Esophagus squamous epithelium (tissue), 5 donors: Measurements from ENCODE around the gene MAP3K12. TPM values are rescaled to one million over a fixed set of nuclear protein-coding genes. Genes with fewer than 3 reads are reported as not detected.
A peak's percentile ranks its signal among the peaks of the same experiment; 100 is the strongest.
"Not testable (repeated sequence)": the region's sequence is repeated elsewhere in the genome, so short reads cannot be mapped to it uniquely, and the experiment has no call there.

Experiments used
- DNase-seq: peaks from one replicate; lab custom pipeline; 2025; lab: John Stamatoyannopoulos, UW
- H3K27ac ChIP-seq, 4 donors: fragments of 200-600 bp; sonication (generic); one replicate each; pipeline ENCODE4 v1.5.1; 2016 to 2019; ENCODE audit warnings: mild to moderate bottlenecking in 1 of 4
- H3K27me3 ChIP-seq, 4 donors: fragments of 200-600 bp; sonication (generic); 1 replicate in 3 of 4; 2 replicates in 1 of 4; pipeline versions ENCODE4 v1.5.1 to v1.6.0; 2017 to 2021; ENCODE audit warnings: antibody characterized with exemption in 1 of 4
- H3K36me3 ChIP-seq, 3 donors: fragments of 200-600 bp; sonication (generic); one replicate each; pipeline ENCODE4 v1.5.1; 2016 to 2019
- H3K4me1 ChIP-seq, 3 donors: fragments of 200-600 bp; sonication (generic); one replicate each; pipeline ENCODE4 v1.5.1; 2017 to 2019
- H3K4me3 ChIP-seq, 4 donors: fragments of 200-600 bp; sonication (generic); 1 replicate in 3 of 4; 2 replicates in 1 of 4; pipeline ENCODE4 v1.5.1; 2016 to 2019; ENCODE audit warnings: mild to moderate bottlenecking in 2 of 4, moderate library complexity in 1 of 4
- H3K9me3 ChIP-seq, 3 donors: fragments of 200-600 bp; sonication (generic); one replicate each; pipeline ENCODE4 v1.5.1; 2016 to 2019
- POLR2A ChIP-seq, 4 donors: fragments of 450-650 bp; IDR thresholded peaks; one replicate each; pipeline ENCODE4 v1.6.1; 2017; ENCODE audit warnings: antibody characterized with exemption in 4 of 4, mild to moderate bottlenecking in 4 of 4, moderate library complexity in 3 of 4
- WGBS, 2 donors: methylation state at CpG; one replicate each; pipeline ENCODE4 v1.1.5; 2018; 5-methylcytosine and 5-hydroxymethylcytosine counted together
- intact Hi-C: fragments of 100-400 bp; cut with DNase I; formaldehyde crosslinking; loops from one replicate; pipeline ENCODE4 v1.15.0; 2022
- total RNA-seq, 4 donors: library from RNA; depleted of rRNA; stranded (reverse); fragments of >200 nt; gene quantifications; one replicate each; pipeline ENCODE4 v1.1.0, GENCODE V29; 2016
- TF ChIP-seq, protein P1 (sequence below), 6 experiments: fragments of 450-650 bp in 4 of 6; fragments of 200-600 bp in 2 of 6; sonication (generic) in 2 of 6; IDR thresholded peaks; one replicate each; pipeline ENCODE4 v1.5.1; 2016 to 2019; ENCODE audit warnings: antibody characterized with exemption in 6 of 6, mild to moderate bottlenecking in 4 of 6, moderate library complexity in 4 of 6
- donor health status: DM: yes; HTN: yes; CAD: no.

The MAP3K12 gene, protein sequence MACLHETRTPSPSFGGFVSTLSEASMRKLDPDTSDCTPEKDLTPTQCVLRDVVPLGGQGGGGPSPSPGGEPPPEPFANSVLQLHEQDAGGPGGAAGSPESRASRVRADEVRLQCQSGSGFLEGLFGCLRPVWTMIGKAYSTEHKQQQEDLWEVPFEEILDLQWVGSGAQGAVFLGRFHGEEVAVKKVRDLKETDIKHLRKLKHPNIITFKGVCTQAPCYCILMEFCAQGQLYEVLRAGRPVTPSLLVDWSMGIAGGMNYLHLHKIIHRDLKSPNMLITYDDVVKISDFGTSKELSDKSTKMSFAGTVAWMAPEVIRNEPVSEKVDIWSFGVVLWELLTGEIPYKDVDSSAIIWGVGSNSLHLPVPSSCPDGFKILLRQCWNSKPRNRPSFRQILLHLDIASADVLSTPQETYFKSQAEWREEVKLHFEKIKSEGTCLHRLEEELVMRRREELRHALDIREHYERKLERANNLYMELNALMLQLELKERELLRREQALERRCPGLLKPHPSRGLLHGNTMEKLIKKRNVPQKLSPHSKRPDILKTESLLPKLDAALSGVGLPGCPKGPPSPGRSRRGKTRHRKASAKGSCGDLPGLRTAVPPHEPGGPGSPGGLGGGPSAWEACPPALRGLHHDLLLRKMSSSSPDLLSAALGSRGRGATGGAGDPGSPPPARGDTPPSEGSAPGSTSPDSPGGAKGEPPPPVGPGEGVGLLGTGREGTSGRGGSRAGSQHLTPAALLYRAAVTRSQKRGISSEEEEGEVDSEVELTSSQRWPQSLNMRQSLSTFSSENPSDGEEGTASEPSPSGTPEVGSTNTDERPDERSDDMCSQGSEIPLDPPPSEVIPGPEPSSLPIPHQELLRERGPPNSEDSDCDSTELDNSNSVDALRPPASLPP
- 1 to 10 TPM in 3 of 4 donors, under 1 TPM in 1; 0.80 to 8.4 (median 2.7) TPM for total RNA-seq

DNA sequence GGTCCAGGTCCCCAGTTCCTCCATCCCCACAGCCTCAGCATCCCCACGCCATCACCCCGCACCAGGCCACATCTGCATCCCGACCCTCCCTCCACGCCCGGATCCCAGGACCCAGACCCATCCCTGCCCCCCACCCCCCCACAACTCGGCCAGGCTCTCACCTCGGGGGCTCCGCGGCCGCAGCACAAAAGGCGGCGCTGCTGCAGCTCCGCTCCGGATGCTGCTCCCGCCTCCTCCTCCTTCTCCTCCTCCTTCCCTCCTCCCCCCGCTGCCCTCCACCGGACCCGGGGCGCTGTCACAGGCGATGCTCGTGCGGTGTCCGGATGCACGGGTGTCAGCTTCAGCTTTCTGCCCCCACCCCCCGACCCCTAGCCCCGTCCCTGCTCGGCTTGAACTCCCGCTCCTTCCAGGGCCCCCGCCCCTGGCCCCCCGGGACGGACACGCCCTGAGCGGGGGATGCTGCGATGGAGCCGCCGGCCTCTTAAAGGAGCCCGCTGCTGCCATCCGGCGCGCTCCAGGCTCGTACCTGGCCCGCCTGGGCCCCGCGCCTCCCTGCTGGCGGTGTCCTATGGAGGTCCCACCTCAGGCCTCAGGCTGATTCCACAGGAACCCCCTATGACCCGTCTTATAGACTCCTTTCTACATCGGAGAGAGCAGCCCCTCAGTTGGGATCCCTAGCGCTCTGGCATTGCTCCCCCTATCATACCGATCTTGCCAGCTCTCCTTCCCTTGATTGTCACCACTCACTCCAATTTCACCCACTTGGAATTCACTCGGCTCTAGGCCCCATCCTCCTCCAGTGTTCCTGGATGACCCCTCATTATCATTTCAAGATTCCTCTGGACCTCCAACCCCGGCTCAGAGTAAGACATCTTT lies at the start of gene MAP3K12:
Gene MAP3K12, minus strand, starts transcription at position 193 of the 876 bp plus-strand sequence. CDS start 12,067 bp downstream, outside the sequence.
- TF ChIP-seq, protein P1, sequence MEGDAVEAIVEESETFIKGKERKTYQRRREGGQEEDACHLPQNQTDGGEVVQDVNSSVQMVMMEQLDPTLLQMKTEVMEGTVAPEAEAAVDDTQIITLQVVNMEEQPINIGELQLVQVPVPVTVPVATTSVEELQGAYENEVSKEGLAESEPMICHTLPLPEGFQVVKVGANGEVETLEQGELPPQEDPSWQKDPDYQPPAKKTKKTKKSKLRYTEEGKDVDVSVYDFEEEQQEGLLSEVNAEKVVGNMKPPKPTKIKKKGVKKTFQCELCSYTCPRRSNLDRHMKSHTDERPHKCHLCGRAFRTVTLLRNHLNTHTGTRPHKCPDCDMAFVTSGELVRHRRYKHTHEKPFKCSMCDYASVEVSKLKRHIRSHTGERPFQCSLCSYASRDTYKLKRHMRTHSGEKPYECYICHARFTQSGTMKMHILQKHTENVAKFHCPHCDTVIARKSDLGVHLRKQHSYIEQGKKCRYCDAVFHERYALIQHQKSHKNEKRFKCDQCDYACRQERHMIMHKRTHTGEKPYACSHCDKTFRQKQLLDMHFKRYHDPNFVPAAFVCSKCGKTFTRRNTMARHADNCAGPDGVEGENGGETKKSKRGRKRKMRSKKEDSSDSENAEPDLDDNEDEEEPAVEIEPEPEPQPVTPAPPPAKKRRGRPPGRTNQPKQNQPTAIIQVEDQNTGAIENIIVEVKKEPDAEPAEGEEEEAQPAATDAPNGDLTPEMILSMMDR (IDR thresholded peaks at IDR 0.05) = no peak
- TF ChIP-seq POLR2A (IDR thresholded peaks at IDR 0.05) = no peak
- 0 to 1% methylated on average over 11 to 19 of the region's 51 CpGs for WGBS, 2 donors
- Histone ChIP-seq H3K36me3 (peaks cover 0 to 18% (median 0%) of the 10 kb centered on the region in 3 donors), H3K27me3 (no peaks in the 10 kb centered on the region), H3K9me3 (no peaks in the 10 kb centered on the region), H3K4me1 (peaks cover 23 to 73% (median 32%) of the 10 kb centered on the region in 3 donors), H3K4me3 (peak within 1 kb of the TSS; percentile 42 to 88 (median 74)), H3K27ac (peak within 1 kb of the TSS; percentile 89 to 99 (median 98))
- DNase-seq = no peak
- intact Hi-C loops = loop anchor here (10.0 kb wide), 1 partner anchor 45 kb away; the partner anchor contains the start of gene PCBP2

DNA sequence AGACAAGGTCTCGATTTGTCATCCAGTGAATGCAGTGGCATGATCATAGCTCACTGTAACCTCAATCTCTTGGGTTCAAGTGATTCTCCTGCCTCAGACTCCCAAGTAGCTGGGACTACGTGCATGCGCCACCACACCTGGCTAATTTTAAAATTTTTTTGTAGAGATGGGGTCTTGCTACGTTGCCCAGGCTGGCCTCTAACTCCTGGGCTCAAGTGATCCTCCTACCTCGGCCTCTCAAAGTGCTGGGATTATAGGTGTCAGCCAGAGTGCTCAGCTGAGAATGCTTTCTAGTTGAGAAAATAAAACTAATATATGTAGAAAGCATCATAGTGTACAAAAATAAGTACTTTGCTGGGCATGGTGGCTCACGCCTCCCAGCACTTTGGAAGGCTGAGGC lies 49.1 kb upstream of the MAP3K12 start:
- 96% methylated on average over 5 to 6 of the region's 6 CpGs for WGBS, 2 donors
- H3K9me3 ChIP-seq, DNase-seq, H3K27ac ChIP-seq, H3K4me3 ChIP-seq, intact Hi-C loops, H3K27me3 ChIP-seq: not testable (repeated sequence)
- Histone ChIP-seq H3K4me1 (peaks cover 0 to 25% (median 10%) of the 10 kb centered on the region in 3 donors), H3K36me3 (peaks cover 0 to 81% (median 16%) of the 10 kb centered on the region in 3 donors)

DNA sequence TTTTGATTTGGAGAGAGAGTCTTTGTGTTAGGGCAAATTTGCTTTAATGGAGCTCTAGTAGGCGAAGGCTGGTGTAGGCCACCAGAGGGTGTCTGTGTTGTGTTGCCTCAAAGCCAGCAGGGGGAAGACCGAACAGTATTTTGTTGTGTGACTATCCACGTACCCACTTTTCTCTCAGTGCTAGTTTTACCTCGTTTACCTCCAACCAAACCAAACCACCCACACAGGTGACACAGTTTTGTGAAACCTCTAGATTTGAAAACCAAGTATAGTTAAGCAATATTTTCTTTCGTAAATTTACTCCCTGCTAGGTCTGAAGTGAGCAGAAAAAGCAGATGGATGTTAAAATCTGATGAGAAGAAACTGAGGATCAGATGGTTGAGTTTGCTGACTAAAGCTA lies 44.3 kb upstream of the MAP3K12 start:
- 14 to 16% methylated on average over 5 of the region's 5 CpGs for WGBS, 2 donors
- H3K36me3 ChIP-seq = peaks cover 0 to 83% (median 26%) of the 10 kb centered on the region in 3 donors
- no peaks in the 10 kb centered on the region for H3K9me3 ChIP-seq
- no peak overlapping the region for H3K4me3 ChIP-seq
- intact Hi-C loops = loop anchor here (5.0 kb wide), 1 partner anchor 134 kb away; the partner anchor contains the start of gene ATP5MC2
- TF ChIP-seq, protein P1 (IDR thresholded peaks at IDR 0.05) = peak; percentile 31 to 91 (median 87)
- no peak for TF ChIP-seq POLR2A (IDR thresholded peaks at IDR 0.05)
- peak overlapping the region; percentile 32 to 70 (median 55) for H3K27ac ChIP-seq
- H3K4me1 ChIP-seq = peaks cover under 1 to 43% (median 20%) of the 10 kb centered on the region in 3 donors
- DNase-seq = no peak
- no peaks in the 10 kb centered on the region for H3K27me3 ChIP-seq

DNA sequence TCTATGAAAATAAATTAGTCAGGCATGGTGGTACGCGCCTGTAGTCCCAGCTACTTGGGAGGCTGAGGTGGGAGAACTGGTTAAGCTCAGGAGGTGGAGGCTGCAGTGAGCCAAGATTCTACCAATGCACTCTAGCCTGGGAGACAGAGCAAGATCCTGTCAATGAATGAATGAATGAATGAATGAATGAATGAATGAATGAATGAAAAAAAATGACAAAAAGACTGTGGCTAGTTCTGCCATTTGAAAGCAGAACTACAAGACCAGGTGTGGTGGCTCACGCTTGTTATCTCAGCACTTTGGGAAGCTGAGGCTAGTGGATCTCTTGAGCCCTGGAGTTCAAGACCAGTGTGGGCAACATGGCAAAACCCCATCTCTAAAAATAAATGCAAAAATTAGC lies 40.3 kb upstream of the MAP3K12 start:
- Histone ChIP-seq H3K27me3 (no peaks in the 10 kb centered on the region), H3K9me3 (no peaks in the 10 kb centered on the region), H3K4me1 (peaks cover 10 to 55% (median 29%) of the 10 kb centered on the region in 3 donors), H3K4me3 (no peak overlapping the region), H3K27ac (peak overlapping the region in 2 of 4 donors; percentile 63 to 71), H3K36me3 (peaks cover 4 to 79% (median 35%) of the 10 kb centered on the region in 3 donors)
- intact Hi-C loops = no loop called here
- TF ChIP-seq, protein P1 (IDR thresholded peaks at IDR 0.05) = no peak
- TF ChIP-seq POLR2A (IDR thresholded peaks at IDR 0.05) = no peak
- DNase-seq = no peak
- WGBS, 2 donors = 93 to 97% methylated on average over 3 of the region's 3 CpGs
